Lung (tissue), 12 donors: Measurements from ENCODE around the gene CASP9. TPM values are rescaled to one million over a fixed set of nuclear protein-coding genes. Genes with fewer than 3 reads are reported as not detected.

Source experiments
- ATAC-seq: fragments of 200-7000 bp; cut with Tn5 transposase; one replicate; pipeline ENCODE4 v1.9.1; 2020; ENCODE audit warnings: moderate number of reproducible peaks; ENCODE audit not compliant: insufficient read depth, low FRiP score
- DNase-seq, 3 donors: peaks; one replicate each; pipeline ENCODE4 v3.0.0-alpha.2; 2013 to 2017
- H3K27ac ChIP-seq, 2 donors: one replicate each; pipeline ENCODE4 v1.5.1; 2013; ENCODE audit warnings: mild to moderate bottlenecking in 2 of 2, moderate library complexity in 2 of 2, control low read depth in 1 of 2, inconsistent platforms in 1 of 2, low read depth in 1 of 2, low read length in 1 of 2
- H3K27me3 ChIP-seq, 3 donors: one replicate each; pipeline ENCODE4 v1.5.1; 2013; ENCODE audit warnings: low read length in 2 of 3; ENCODE audit not compliant: control insufficient read depth in 3 of 3, insufficient read depth in 3 of 3
- H3K36me3 ChIP-seq, 4 donors: one replicate each; pipeline ENCODE4 v1.5.1; 2013; ENCODE audit warnings: low read length in 4 of 4, mild to moderate bottlenecking in 1 of 4, moderate library complexity in 1 of 4; ENCODE audit not compliant: control insufficient read depth in 4 of 4, insufficient read depth in 4 of 4
- H3K4me1 ChIP-seq, 5 donors: one replicate each; pipeline ENCODE4 v1.5.1; 2013; ENCODE audit warnings: low read length in 5 of 5, mild to moderate bottlenecking in 2 of 5, moderate library complexity in 1 of 5; ENCODE audit not compliant: control insufficient read depth in 5 of 5, insufficient read depth in 5 of 5
- H3K4me3 ChIP-seq: one replicate; pipeline ENCODE4 v1.5.1; 2013; ENCODE audit warnings: mild to moderate bottlenecking, control low read depth, moderate library complexity
- H3K9ac ChIP-seq, 2 donors: one replicate each; pipeline ENCODE4 v1.5.1; 2013; ENCODE audit warnings: low read length in 2 of 2, control low read depth in 1 of 2; ENCODE audit not compliant: insufficient read depth in 1 of 2
- H3K9me3 ChIP-seq, 4 donors: one replicate each; pipeline ENCODE4 v1.5.1; 2013; ENCODE audit warnings: low read length in 3 of 4, mild to moderate bottlenecking in 1 of 4, moderate library complexity in 1 of 4; ENCODE audit not compliant: control insufficient read depth in 4 of 4, insufficient read depth in 3 of 4
- CTCF ChIP-seq: IDR thresholded peaks from 2 replicates; pipeline ENCODE4 v1.5.1; 2012; ENCODE audit warnings: mild to moderate bottlenecking; ENCODE audit errors: control extremely low read depth, extremely low read depth
- WGBS, 2 donors: extraction: QIAGEN DNeasy Blood & Tissue Kit; methylation state at CpG; one replicate each; pipeline ENCODE4 v1.1.7; 2013; 5-methylcytosine and 5-hydroxymethylcytosine counted together
- polyA plus RNA-seq, 2 donors: library from polyadenylated mRNA; stranded (reverse); fragments of 200-250 nt; gene quantifications; one replicate each; pipeline ENCODE4 v1.2.1, GENCODE V29; 2013
- total RNA-seq, 2 donors: library from RNA; depleted of rRNA in 1 of 2; stranded (reverse); fragments of >200 nt in 1 of 2; gene quantifications; one replicate each; pipeline ENCODE4 v1.2.1, GENCODE V29; 2014 to 2021
- donor health status: control.
- donor health status: control.
- donor health status: Bipolar disorder and iron deficiency.
- donor health status: healthy.
- donor health status: DM: yes; HTN: yes; CAD: no.

CASP9 gene
- total and polyA plus RNA-seq, 4 donors, result 13.3 to 16.6 (median 13.8) TPM

GRCh38 chr1:15449567-15449966 lies 74.4 kb downstream of the CASP9 start:
- TF ChIP-seq CTCF, result no peak
- no peak for ATAC-seq
- no peak overlapping the region for H3K27ac ChIP-seq
- DNase-seq, result no peak
- H3K4me3 ChIP-seq, result no peak overlapping the region
- H3K9me3 ChIP-seq, result peaks cover 0 to 1% (median 0%) of the 10 kb centered on the region in 4 donors
- no peaks in the 10 kb centered on the region for H3K4me1 ChIP-seq
- H3K9ac ChIP-seq, result no peak overlapping the region
- 53 to 65% methylated on average over 3 of the region's 3 CpGs for WGBS, 2 donors
- peaks cover 0 to 6% (median 0%) of the 10 kb centered on the region in 3 donors for H3K27me3 ChIP-seq
- H3K36me3 ChIP-seq, result no peaks in the 10 kb centered on the region

- H3K4me3 ChIP-seq, result no peak overlapping the region
- peaks cover 0 to 5% (median 0%) of the 10 kb centered on the region in 5 donors for H3K4me1 ChIP-seq
- H3K9ac ChIP-seq, result no peak overlapping the region
- H3K36me3 ChIP-seq, result no peaks in the 10 kb centered on the region
- ATAC-seq (no peak), DNase-seq (no peak)
- WGBS, 2 donors, result 90 to 93% methylated on average over 3 of the region's 3 CpGs
- no peak for TF ChIP-seq CTCF
- H3K27me3 ChIP-seq, result peaks cover 0 to 6% (median 0%) of the 10 kb centered on the region in 3 donors
- peaks cover 0 to 1% (median 0%) of the 10 kb centered on the region in 4 donors for H3K9me3 ChIP-seq
- H3K27ac ChIP-seq, result no peak overlapping the region
These were observed 75.0 kb downstream of the CASP9 start for GRCh38 chr1:15448877-15449462.

- Histone ChIP-seq H3K27me3 (peaks cover 0 to 6% (median 0%) of the 10 kb centered on the region in 3 donors), H3K4me1 (peaks cover 0 to 10% (median 0%) of the 10 kb centered on the region in 5 donors), H3K36me3 (no peaks in the 10 kb centered on the region), H3K27ac (no peak overlapping the region), H3K9ac (no peak overlapping the region), H3K4me3 (no peak overlapping the region), H3K9me3 (peaks cover 0 to 1% (median 0%) of the 10 kb centered on the region in 4 donors)
- no peak for DNase-seq
- ATAC-seq, result no peak
- WGBS, 2 donors, result 74 to 79% methylated on average over 4 of the region's 4 CpGs
- no peak for TF ChIP-seq CTCF
These were observed 77.8 kb downstream of the CASP9 start for GRCh38 chr1:15446212-15446611.
